ENCODE measurements around the gene AOPEP.
"Not testable (repeated sequence)": the region's sequence is repeated elsewhere in the genome, so short reads cannot be mapped to it uniquely, and the experiment has no call there.

The AOPEP gene

GRCh38 chr9:94821098-94821887, 94.8 kb downstream of the AOPEP start:
- no peak for DNase-seq

GRCh38 chr9:94822273-94822672, 95.8 kb downstream of the AOPEP start:
- no peak for DNase-seq

GRCh38 chr9:94823710-94824109, 97.2 kb downstream of the AOPEP start:
- no peak for DNase-seq

GRCh38 chr9:94824411-94824810, 97.9 kb downstream of the AOPEP start:
- no peak for DNase-seq

GRCh38 chr9:94824913-94825610, 98.6 kb downstream of the AOPEP start:
- DNase-seq, result no peak

GRCh38 chr9:94825611-94825958, 99.1 kb downstream of the AOPEP start:
- DNase-seq, result no peak

GRCh38 chr9:94826044-94826443, 99.5 kb downstream of the AOPEP start:
- DNase-seq, result no peak

- DNase-seq, result no peak
Observed at GRCh38 chr9:94826644-94827410, 100.3 kb downstream of the AOPEP start.

- no peak for DNase-seq
Observed at GRCh38 chr9:94827584-94828304, 101.2 kb downstream of the AOPEP start.

- DNase-seq, result no peak
Observed at GRCh38 chr9:94829380-94830070, 103.0 kb downstream of the AOPEP start.

GRCh38 chr9:94830071-94830604, 103.6 kb downstream of the AOPEP start:
- DNase-seq, result not testable (repeated sequence)

- no peak for DNase-seq
Observed at GRCh38 chr9:94833802-94834201, 107.3 kb downstream of the AOPEP start.

GRCh38 chr9:94837404-94837803, 110.9 kb downstream of the AOPEP start:
- DNase-seq, result no peak

- no peak for DNase-seq
Observed at GRCh38 chr9:94839398-94839797, 112.9 kb downstream of the AOPEP start.

- no peak for DNase-seq
Observed at GRCh38 chr9:94840738-94841137, 114.2 kb downstream of the AOPEP start.

- DNase-seq, result no peak
Observed at GRCh38 chr9:94843134-94843533, 116.6 kb downstream of the AOPEP start.

- no peak for DNase-seq
Observed at GRCh38 chr9:94846739-94847138, 120.2 kb downstream of the AOPEP start.

GRCh38 chr9:94847486-94847885, 121.0 kb downstream of the AOPEP start:
- DNase-seq, result no peak

GRCh38 chr9:94848791-94849190, 122.3 kb downstream of the AOPEP start:
- not testable (repeated sequence) for DNase-seq

GRCh38 chr9:94850540-94851434, 124.3 kb downstream of the AOPEP start:
- DNase-seq, result no peak

GRCh38 chr9:94851467-94851866, 125.0 kb downstream of the AOPEP start:
- DNase-seq, result no peak

Data from cerebellar nuclear complex (tissue), 1 donor.